ENCODE results near the gene CAMSAP1.

CAMSAP1 gene

DNA sequence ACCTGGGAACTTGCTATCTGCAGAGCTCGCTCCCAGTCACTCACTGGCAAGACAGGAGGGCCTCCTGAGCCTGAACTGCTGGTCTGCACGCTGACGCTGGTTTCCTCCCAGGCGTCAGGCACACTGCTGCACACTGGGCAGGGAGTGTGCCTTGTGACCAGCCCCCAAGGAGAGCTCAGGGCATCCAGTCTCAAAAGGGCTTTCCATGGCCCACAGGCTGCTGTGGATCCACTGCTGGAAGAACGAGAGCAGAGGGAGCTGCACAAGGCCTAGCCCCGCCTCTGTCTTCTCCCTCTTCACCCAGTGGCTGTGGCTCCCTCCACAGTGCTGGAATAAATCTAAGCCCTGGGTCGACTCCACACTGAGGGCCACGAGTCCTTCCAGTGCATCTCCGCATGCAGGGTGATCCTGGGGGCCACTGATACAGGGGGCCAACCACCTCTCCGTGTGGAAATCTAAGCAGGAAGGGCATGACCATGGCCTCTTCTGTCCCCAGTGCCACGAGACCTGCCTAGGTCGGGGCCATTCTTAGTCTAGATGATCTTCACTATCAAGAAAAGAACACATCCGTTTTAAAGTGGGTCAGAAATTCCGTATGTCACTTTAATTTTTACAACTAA lies 93.6 kb downstream of the CAMSAP1 start:
- Histone ChIP-seq H3K4me3 (ENCODE audit: low read depth, low read length) (no peak overlapping the region), H3K4me1 (ENCODE audit: control insufficient read depth, insufficient read depth, low read length) (no peaks in the 10 kb centered on the region), H3K9me3 (ENCODE audit: control insufficient read depth, insufficient read depth, low read depth, low read length) (no peaks in the 10 kb centered on the region), H3K27ac (ENCODE audit: extremely low read depth, low read depth, low read length) (no peak overlapping the region), H3K36me3 (ENCODE audit: control insufficient read depth in 2 of 2, insufficient read depth in 1 of 2, low read length in 2 of 2) (peaks cover 0 to 93% of the 10 kb centered on the region in 2 experiments; a peak in 2 of 3 replicates)
- CTCF ChIA-PET = interaction anchor here (0.8 kb wide), 1 partner anchor 17 kb away, joined by 3 read pairs; no protein-coding TSS in a partner anchor
- POLR2A ChIA-PET = interaction anchor here (0.6 kb wide), 1 partner anchor 310 kb away, joined by 7 read pairs; no protein-coding TSS in a partner anchor
- TF ChIP-seq RBAK (tag by site-specific recombination; IDR thresholded peaks at IDR 0.05) = no peak
- no peak for TF ChIP-seq ZNF416 (tag by site-specific recombination; IDR thresholded peaks at IDR 0.05)
- no peak for TF ChIP-seq SP7 (tag by site-specific recombination; IDR thresholded peaks at IDR 0.05)
- TF ChIP-seq ZNF155 (tag by site-specific recombination; IDR thresholded peaks at IDR 0.05) = no peak
- no peak for TF ChIP-seq ZNF571 (tag by site-specific recombination; IDR thresholded peaks at IDR 0.05)
- TF ChIP-seq ZNF239 (tag by site-specific recombination; IDR thresholded peaks at IDR 0.05) = no peak
- TF ChIP-seq ZNF366 (tag by site-specific recombination; conservative IDR thresholded peaks at IDR 0.05) = no peak
- TF ChIP-seq, protein P1, sequence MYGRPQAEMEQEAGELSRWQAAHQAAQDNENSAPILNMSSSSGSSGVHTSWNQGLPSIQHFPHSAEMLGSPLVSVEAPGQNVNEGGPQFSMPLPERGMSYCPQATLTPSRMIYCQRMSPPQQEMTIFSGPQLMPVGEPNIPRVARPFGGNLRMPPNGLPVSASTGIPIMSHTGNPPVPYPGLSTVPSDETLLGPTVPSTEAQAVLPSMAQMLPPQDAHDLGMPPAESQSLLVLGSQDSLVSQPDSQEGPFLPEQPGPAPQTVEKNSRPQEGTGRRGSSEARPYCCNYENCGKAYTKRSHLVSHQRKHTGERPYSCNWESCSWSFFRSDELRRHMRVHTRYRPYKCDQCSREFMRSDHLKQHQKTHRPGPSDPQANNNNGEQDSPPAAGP (tag by site-specific recombination; IDR thresholded peaks at IDR 0.05) = no peak
- no peak for TF ChIP-seq ZNF157 (tag by site-specific recombination; IDR thresholded peaks at IDR 0.05)
- TF ChIP-seq ZNF211 (tag by site-specific recombination; IDR thresholded peaks at IDR 0.05; ENCODE audit: low read depth) = no peak
- no peak for TF ChIP-seq ZBTB21 (tag by site-specific recombination; IDR thresholded peaks at IDR 0.05)
- TF ChIP-seq YY2 (tag by site-specific recombination; IDR thresholded peaks at IDR 0.05) = no peak
- TF ChIP-seq TRIM28 (IDR thresholded peaks at IDR 0.05; ENCODE audit: borderline replicate concordance, low read length) = no peak
- TF ChIP-seq ZNF48 (tag by site-specific recombination; IDR thresholded peaks at IDR 0.05) = no peak

DNA sequence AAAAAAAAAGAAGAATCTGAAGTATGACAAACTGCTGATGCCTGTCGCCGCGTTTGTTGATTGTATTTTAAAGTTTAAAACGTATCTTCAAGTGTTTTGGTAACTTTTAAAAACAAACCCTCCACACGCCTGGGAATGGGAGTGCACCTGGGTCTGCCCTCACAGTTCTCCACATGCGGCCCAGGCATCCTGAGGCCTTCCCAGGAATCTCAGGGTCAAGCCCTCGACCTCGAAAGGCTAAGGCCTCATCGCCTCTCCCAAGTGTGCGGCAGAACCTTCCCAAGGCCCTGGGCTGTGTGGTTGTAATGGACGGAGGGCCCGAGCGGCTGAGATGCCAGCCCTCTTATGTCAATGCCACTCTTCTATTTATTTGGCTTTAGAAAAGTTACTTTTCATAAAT lies 94.4 kb downstream of the CAMSAP1 start:
- no peak overlapping the region for H3K4me3 ChIP-seq (ENCODE audit: low read depth, low read length)
- no peaks in the 10 kb centered on the region for H3K9me3 ChIP-seq (ENCODE audit: control insufficient read depth, insufficient read depth, low read depth, low read length)
- TF ChIP-seq WT1 (tag by site-specific recombination; IDR thresholded peaks at IDR 0.05) = no peak
- TF ChIP-seq ZFP69B (tag by site-specific recombination; IDR thresholded peaks at IDR 0.05) = no peak
- TF ChIP-seq, protein P2, sequence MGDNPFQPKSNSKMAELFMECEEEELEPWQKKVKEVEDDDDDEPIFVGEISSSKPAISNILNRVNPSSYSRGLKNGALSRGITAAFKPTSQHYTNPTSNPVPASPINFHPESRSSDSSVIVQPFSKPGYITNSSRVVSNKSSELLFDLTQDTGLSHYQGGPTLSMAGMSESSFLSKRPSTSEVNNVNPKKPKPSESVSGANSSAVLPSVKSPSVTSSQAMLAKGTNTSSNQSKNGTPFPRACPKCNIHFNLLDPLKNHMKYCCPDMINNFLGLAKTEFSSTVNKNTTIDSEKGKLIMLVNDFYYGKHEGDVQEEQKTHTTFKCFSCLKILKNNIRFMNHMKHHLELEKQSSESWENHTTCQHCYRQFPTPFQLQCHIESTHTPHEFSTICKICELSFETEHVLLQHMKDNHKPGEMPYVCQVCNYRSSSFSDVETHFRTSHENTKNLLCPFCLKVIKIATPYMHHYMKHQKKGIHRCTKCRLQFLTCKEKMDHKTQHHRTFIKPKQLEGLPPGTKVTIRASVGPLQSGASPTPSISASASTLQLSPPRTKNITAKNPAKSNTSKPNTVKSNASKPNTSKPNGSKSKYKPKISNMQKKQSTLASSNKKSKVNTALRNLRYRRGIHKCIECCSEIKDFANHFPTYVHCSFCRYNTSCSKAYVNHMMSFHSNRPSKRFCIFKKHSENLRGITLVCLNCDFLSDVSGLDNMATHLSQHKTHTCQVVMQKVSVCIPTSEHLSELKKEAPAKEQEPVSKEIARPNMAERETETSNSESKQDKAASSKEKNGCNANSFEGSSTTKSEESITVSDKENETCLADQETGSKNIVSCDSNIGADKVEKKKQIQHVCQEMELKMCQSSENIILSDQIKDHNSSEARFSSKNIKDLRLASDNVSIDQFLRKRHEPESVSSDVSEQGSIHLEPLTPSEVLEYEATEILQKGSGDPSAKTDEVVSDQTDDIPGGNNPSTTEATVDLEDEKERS (tag by site-specific recombination; IDR thresholded peaks at IDR 0.05) = no peak
- TF ChIP-seq ZNF544 (tag by site-specific recombination; IDR thresholded peaks at IDR 0.05) = no peak
- TF ChIP-seq BCL11A (tag by site-specific recombination; IDR thresholded peaks at IDR 0.05; ENCODE audit: low read depth) = no peak
- no peak for TF ChIP-seq ZNF174 (tag by site-specific recombination; IDR thresholded peaks at IDR 0.05)
- TF ChIP-seq ZNF391 (tag by site-specific recombination; IDR thresholded peaks at IDR 0.05; ENCODE audit: borderline replicate concordance, low read depth) = no peak
- no peak for TF ChIP-seq KLF1 (tag by site-specific recombination; IDR thresholded peaks at IDR 0.05)
- no peak for TF ChIP-seq ZSCAN30 (tag by site-specific recombination; IDR thresholded peaks at IDR 0.05)
- TF ChIP-seq ZNF211 (tag by site-specific recombination; IDR thresholded peaks at IDR 0.05; ENCODE audit: low read depth) = no peak
- TF ChIP-seq ZFP41 (tag by site-specific recombination; IDR thresholded peaks at IDR 0.05; ENCODE audit: borderline replicate concordance) = no peak
- no peak for TF ChIP-seq ZNF423 (tag by site-specific recombination; IDR thresholded peaks at IDR 0.05)
- no peak for TF ChIP-seq OSR2 (tag by site-specific recombination; IDR thresholded peaks at IDR 0.05)
- TF ChIP-seq, protein P3, sequence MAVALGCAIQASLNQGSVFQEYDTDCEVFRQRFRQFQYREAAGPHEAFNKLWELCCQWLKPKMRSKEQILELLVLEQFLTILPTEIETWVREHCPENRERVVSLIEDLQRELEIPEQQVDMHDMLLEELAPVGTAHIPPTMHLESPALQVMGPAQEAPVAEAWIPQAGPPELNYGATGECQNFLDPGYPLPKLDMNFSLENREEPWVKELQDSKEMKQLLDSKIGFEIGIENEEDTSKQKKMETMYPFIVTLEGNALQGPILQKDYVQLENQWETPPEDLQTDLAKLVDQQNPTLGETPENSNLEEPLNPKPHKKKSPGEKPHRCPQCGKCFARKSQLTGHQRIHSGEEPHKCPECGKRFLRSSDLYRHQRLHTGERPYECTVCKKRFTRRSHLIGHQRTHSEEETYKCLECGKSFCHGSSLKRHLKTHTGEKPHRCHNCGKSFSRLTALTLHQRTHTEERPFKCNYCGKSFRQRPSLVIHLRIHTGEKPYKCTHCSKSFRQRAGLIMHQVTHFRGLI (tag by site-specific recombination; IDR thresholded peaks at IDR 0.05) = no peak
- no peak for TF ChIP-seq ZNF624 (tag by site-specific recombination; IDR thresholded peaks at IDR 0.05)
- no peak for TF ChIP-seq GLIS1 (tag by site-specific recombination; IDR thresholded peaks at IDR 0.05)
- TF ChIP-seq YY1 (tag by site-specific recombination; IDR thresholded peaks at IDR 0.05) = no peak
- TF ChIP-seq, protein P4, sequence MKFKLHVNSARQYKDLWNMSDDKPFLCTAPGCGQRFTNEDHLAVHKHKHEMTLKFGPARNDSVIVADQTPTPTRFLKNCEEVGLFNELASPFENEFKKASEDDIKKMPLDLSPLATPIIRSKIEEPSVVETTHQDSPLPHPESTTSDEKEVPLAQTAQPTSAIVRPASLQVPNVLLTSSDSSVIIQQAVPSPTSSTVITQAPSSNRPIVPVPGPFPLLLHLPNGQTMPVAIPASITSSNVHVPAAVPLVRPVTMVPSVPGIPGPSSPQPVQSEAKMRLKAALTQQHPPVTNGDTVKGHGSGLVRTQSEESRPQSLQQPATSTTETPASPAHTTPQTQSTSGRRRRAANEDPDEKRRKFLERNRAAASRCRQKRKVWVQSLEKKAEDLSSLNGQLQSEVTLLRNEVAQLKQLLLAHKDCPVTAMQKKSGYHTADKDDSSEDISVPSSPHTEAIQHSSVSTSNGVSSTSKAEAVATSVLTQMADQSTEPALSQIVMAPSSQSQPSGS (tag by site-specific recombination; IDR thresholded peaks at IDR 0.05; ENCODE audit: low read depth) = no peak
- POLR2A ChIA-PET = no interaction called here
- H3K4me1 ChIP-seq (ENCODE audit: control insufficient read depth, insufficient read depth, low read length) = no peaks in the 10 kb centered on the region
- CTCF ChIA-PET = no interaction called here
- no peak overlapping the region for H3K27ac ChIP-seq (ENCODE audit: extremely low read depth, low read depth, low read length)
- peaks cover 0 to 86% of the 10 kb centered on the region in 2 experiments; a peak in 2 of 3 replicates for H3K36me3 ChIP-seq (ENCODE audit: control insufficient read depth in 2 of 2, insufficient read depth in 1 of 2, low read length in 2 of 2)
